Hepatocyte (in vitro differentiated cells): ENCODE data around the gene SETD6. TPM values are rescaled to one million over a fixed set of nuclear protein-coding genes. Genes with fewer than 3 reads are reported as not detected.

ENCODE experiments used
- DNase-seq: peaks from one replicate; pipeline ENCODE4 v3.0.0-alpha.2; 2016; ENCODE audit warnings: low spot score
- H2AFZ ChIP-seq: fragments of 200-600 bp; sonication (generic); 2 replicates; pipeline ENCODE4 v1.6.0; 2016; ENCODE audit warnings: antibody characterized with exemption, mild to moderate bottlenecking
- H3K27ac ChIP-seq: fragments of 200-600 bp; sonication (generic); 2 replicates; pipeline ENCODE4 v1.5.1; 2016; ENCODE audit warnings: mild to moderate bottlenecking
- H3K27me3 ChIP-seq: fragments of 200-600 bp; sonication (generic); 2 replicates; pipeline ENCODE4 v1.6.1; 2016
- H3K36me3 ChIP-seq: fragments of 200-600 bp; sonication (generic); replicated peaks from 2 replicates; pipeline ENCODE4 v1.5.1; 2016; ENCODE audit warnings: low read depth; ENCODE audit not compliant: insufficient read depth
- H3K4me1 ChIP-seq: fragments of 200-600 bp; sonication (generic); 2 replicates; pipeline ENCODE4 v1.5.1; 2016; ENCODE audit warnings: mild to moderate bottlenecking, moderate library complexity; ENCODE audit not compliant: insufficient read depth
- H3K4me2 ChIP-seq: fragments of 200-600 bp; sonication (generic); 2 replicates; pipeline ENCODE4 v1.6.0; 2016
- H3K4me3 ChIP-seq: fragments of 200-600 bp; sonication (generic); 2 replicates; pipeline ENCODE4 v1.5.1; 2016; ENCODE audit warnings: mild to moderate bottlenecking
- H3K79me2 ChIP-seq: fragments of 200-600 bp; sonication (generic); 2 replicates; pipeline ENCODE4 v1.6.0; 2017; ENCODE audit warnings: mild to moderate bottlenecking
- H3K9me2 ChIP-seq: fragments of 200-600 bp; sonication (generic); replicated peaks from 2 replicates; pipeline ENCODE4 v1.6.0; 2017; ENCODE audit warnings: mild to moderate bottlenecking; ENCODE audit not compliant: insufficient read depth
- H3K9me3 ChIP-seq: fragments of 200-600 bp; sonication (generic); 2 replicates; pipeline ENCODE4 v1.5.1; 2016; ENCODE audit warnings: low read depth, mild to moderate bottlenecking
- H4K20me1 ChIP-seq: fragments of 200-600 bp; sonication (generic); 2 replicates; pipeline ENCODE4 v1.6.0; 2016; ENCODE audit warnings: mild to moderate bottlenecking; ENCODE audit not compliant: insufficient read depth, poor library complexity, severe bottlenecking
- EZH2 ChIP-seq: fragments of 200-600 bp; sonication (generic); IDR thresholded peaks from 2 replicates; pipeline ENCODE4 v1.6.1; 2016; ENCODE audit warnings: antibody characterized with exemption, mild to moderate bottlenecking, borderline replicate concordance
- EZH2phosphoT487 ChIP-seq: fragments of 200-600 bp; sonication (generic); IDR thresholded peaks from one replicate; pipeline ENCODE4 v1.6.1; 2018; ENCODE audit warnings: antibody characterized with exemption, mild to moderate bottlenecking, low read depth, moderate library complexity; ENCODE audit not compliant: unreplicated experiment, severe bottlenecking
- WGBS: methylation state at CpG from one replicate; pipeline ENCODE4 v1.1.6; 2016; ENCODE audit warnings: low lambda C conversion rate; ENCODE audit errors: missing lambda C conversion rate; 5-methylcytosine and 5-hydroxymethylcytosine counted together
- polyA plus RNA-seq: library from polyadenylated mRNA; unstranded; fragments of >200 nt; fragmentation: Nextera tagmentation; extraction: Ambion mirVana; gene quantifications from 2 replicates; pipeline ENCODE4 v1.2.1, GENCODE V29; 2016
- total RNA-seq: library from RNA; depleted of rRNA; stranded (reverse); fragments of >200 nt; gene quantifications from 2 replicates; pipeline ENCODE4 v1.2.3, GENCODE V29; 2014
- TF ChIP-seq, protein P1 (sequence below): fragments of 200-600 bp; sonication (generic); IDR thresholded peaks from 2 replicates; pipeline ENCODE4 v1.5.1; 2016; ENCODE audit warnings: antibody characterized with exemption, mild to moderate bottlenecking; ENCODE audit not compliant: poor library complexity

Gene SETD6
- total and polyA plus RNA-seq, 2 experiments from 2014 or later: 9.7 to 11.4 TPM

DNA sequence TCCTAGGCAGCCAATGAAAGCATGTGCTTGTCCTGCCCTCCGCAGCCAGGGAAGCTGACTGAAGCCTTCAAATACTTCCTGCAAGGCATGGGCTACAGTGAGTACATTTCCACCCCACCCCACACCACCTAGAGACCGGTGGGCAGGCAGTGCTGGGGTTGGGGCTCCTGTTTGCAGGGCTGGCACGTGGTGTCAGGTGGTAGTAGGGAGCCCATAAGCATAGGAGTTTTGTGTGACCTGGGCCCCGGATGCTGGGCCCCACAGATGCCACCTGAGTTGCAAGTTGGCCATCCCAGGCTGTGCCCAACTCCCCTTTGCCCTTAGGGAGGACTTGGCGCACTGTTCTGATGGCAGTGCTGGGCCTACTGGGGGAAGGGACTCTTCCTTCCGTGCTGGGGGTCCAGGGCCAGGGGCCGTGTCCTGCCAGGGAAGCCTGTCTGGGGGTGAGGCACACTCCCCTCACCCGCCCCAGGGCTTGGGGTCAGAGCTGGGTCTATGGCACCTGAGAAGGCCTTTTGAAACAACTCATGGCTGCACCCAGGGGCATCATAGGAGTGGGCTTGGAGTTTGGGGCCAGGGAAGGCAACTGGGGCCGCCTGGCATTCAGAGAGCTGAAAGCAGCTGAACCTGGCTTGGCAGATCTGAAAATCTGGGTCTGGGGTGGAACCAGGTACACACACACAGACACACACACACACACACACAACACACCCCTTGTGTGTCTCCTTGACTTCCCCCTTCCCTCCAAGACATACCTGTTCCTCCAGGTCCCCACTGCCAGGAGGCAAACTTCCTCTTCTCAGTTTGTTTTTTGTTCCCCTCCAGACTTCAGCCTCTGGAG is 5.8 kb upstream of the SETD6 start:
- no peak overlapping the region for H3K27ac ChIP-seq
- H4K20me1 ChIP-seq: no peaks in the 10 kb centered on the region
- TF ChIP-seq EZH2: no peak
- TF ChIP-seq EZH2phosphoT487: no peak
- TF ChIP-seq, protein P1, sequence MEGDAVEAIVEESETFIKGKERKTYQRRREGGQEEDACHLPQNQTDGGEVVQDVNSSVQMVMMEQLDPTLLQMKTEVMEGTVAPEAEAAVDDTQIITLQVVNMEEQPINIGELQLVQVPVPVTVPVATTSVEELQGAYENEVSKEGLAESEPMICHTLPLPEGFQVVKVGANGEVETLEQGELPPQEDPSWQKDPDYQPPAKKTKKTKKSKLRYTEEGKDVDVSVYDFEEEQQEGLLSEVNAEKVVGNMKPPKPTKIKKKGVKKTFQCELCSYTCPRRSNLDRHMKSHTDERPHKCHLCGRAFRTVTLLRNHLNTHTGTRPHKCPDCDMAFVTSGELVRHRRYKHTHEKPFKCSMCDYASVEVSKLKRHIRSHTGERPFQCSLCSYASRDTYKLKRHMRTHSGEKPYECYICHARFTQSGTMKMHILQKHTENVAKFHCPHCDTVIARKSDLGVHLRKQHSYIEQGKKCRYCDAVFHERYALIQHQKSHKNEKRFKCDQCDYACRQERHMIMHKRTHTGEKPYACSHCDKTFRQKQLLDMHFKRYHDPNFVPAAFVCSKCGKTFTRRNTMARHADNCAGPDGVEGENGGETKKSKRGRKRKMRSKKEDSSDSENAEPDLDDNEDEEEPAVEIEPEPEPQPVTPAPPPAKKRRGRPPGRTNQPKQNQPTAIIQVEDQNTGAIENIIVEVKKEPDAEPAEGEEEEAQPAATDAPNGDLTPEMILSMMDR: no peak
- no peak overlapping the region for H3K4me2 ChIP-seq
- no peaks in the 10 kb centered on the region for H3K36me3 ChIP-seq
- 94% methylated on average over 9 of the region's 9 CpGs for WGBS
- no peaks in the 10 kb centered on the region for H3K27me3 ChIP-seq
- no peak overlapping the region for H2AFZ ChIP-seq
- H3K4me1 ChIP-seq: peaks cover 8% of the 10 kb centered on the region
- DNase-seq: no peak
- no peaks in the 10 kb centered on the region for H3K79me2 ChIP-seq
- H3K9me3 ChIP-seq: no peaks in the 10 kb centered on the region
- no peaks in the 10 kb centered on the region for H3K9me2 ChIP-seq
- no peak overlapping the region for H3K4me3 ChIP-seq

DNA sequence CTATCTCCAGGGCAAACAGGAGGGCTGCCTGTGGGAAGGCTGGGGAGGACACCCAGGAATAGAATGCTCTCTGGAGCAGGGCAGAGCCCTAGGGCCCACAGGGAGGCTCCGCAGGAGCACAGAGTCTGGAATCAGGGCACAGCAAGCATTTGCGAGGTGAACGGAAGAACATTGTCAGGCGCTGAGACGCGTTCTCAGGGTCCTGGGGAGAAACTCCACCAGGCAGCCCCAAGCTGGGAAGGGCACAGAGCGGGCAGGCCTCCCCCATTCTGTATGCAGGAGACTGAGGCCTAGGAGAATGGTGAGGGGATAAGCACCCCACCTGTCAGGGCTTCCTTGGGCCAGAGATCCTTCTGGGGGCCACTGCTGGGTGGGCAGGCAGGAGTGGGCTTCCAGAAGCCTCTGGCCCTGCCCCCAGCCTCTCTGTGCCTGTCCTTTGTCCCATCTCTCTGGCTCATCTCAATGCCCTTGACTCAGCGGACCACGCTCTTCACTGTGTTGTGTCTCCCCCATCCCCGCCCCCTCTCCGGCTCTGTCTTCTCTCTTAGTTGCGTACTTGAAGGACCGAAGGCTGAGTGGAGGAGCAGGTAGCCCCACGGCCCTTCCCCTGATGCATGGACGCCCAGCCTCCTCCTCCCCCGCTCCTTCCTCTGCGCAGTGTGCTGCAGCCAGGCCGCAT is 5.1 kb upstream of the SETD6 start:
- Histone ChIP-seq H3K79me2 (peaks cover 2% of the 10 kb centered on the region), H3K9me2 (no peaks in the 10 kb centered on the region), H2AFZ (no peak overlapping the region), H3K9me3 (no peaks in the 10 kb centered on the region), H3K4me3 (no peak overlapping the region), H3K4me1 (peaks cover 13% of the 10 kb centered on the region), H4K20me1 (no peaks in the 10 kb centered on the region), H3K27ac (no peak overlapping the region), H3K4me2 (no peak overlapping the region), H3K27me3 (no peaks in the 10 kb centered on the region), H3K36me3 (no peaks in the 10 kb centered on the region)
- TF ChIP-seq EZH2phosphoT487 (no peak), EZH2 (no peak)
- TF ChIP-seq, protein P1: no peak
- no peak for DNase-seq
- WGBS: 94% methylated on average over 15 of the region's 18 CpGs

DNA sequence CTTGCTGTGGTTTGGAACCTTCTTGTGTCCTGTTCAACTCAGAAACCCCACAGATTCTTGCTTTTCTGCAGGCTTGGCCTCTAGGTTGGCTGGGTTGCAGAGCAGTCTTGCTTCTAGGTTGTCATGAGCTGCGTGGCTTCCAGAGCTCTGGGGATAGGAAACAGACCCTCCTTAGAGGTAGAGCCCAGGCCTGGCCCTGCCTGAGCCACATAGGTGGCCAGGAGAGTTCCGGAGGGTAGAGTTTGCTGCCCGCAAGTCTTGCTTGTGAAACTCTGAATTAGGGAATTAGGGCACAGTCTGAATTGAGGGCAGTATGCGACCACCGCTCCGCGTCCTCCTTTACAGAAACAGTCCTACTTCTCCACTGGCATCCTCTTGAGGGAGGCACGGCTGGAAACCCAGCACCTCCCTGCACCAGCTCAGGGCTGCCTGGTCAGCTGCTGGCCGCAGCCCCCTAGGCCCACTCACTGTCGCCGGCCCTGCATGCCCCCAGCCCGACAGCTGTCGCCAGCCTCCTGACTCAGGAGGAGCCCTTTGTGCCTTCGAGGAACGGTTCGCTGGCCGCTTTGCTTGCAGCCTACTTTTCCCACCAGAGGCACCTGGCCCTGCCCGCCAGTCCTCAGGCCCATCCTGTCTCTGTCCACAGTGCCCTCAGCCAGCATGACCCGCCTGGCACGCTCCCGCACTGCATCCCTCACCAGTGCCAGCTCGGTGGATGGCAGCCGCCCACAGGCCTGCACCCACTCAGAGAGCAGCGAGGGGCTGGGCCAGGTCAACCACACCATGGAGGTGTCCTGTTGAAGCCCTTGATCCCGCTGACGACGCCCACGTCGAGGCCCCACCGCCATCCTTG is 4.3 kb upstream of the SETD6 start:
- Histone ChIP-seq H3K9me2 (no peaks in the 10 kb centered on the region), H3K36me3 (no peaks in the 10 kb centered on the region), H3K9me3 (no peaks in the 10 kb centered on the region), H3K4me3 (no peak overlapping the region), H3K4me2 (no peak overlapping the region), H4K20me1 (no peaks in the 10 kb centered on the region), H3K4me1 (peaks cover 13% of the 10 kb centered on the region), H2AFZ (no peak overlapping the region), H3K27me3 (no peaks in the 10 kb centered on the region), H3K27ac (no peak overlapping the region), H3K79me2 (peaks cover 2% of the 10 kb centered on the region)
- 95% methylated on average over 30 of the region's 30 CpGs for WGBS
- TF ChIP-seq, protein P1: no peak
- TF ChIP-seq EZH2phosphoT487 (no peak), EZH2 (no peak)
- DNase-seq: no peak
